HG03045 (cell line): ENCODE measurements around the gene CELSR1.

Source experiments
- ATAC-seq: cut with Tn5 transposase; IDR thresholded peaks from one replicate; pipeline ENCODE4 v1.9.1; 2021; ENCODE audit warnings: mild to moderate bottlenecking, moderate library complexity; ENCODE audit not compliant: unreplicated experiment

Gene CELSR1

GRCh38 chr22:46368871-46369715 is 168.3 kb downstream of the CELSR1 start:
- no peak for ATAC-seq

GRCh38 chr22:46368422-46368821 is 169.0 kb downstream of the CELSR1 start:
- no peak for ATAC-seq

GRCh38 chr22:46367707-46368191 is 169.7 kb downstream of the CELSR1 start:
- ATAC-seq: no peak

- ATAC-seq: no peak
Observed at GRCh38 chr22:46366801-46367706, 170.4 kb downstream of the CELSR1 start.

GRCh38 chr22:46366327-46366731 is 171.1 kb downstream of the CELSR1 start:
- no peak for ATAC-seq

- no peak for ATAC-seq
Observed at GRCh38 chr22:46365166-46365624, 172.2 kb downstream of the CELSR1 start.

GRCh38 chr22:46364341-46365165 is 172.9 kb downstream of the CELSR1 start:
- ATAC-seq: no peak

- no peak for ATAC-seq
Observed at GRCh38 chr22:46363611-46364321, 173.7 kb downstream of the CELSR1 start.

GRCh38 chr22:46362934-46363515 is 174.4 kb downstream of the CELSR1 start:
- ATAC-seq: no peak

- no peak for ATAC-seq
Observed at GRCh38 chr22:46362203-46362933, 175.1 kb downstream of the CELSR1 start.

GRCh38 chr22:46361826-46362202 is 175.6 kb downstream of the CELSR1 start:
- no peak for ATAC-seq

- no peak for ATAC-seq
Observed at GRCh38 chr22:46360891-46361290, 176.5 kb downstream of the CELSR1 start.

GRCh38 chr22:46360097-46360496 is 177.3 kb downstream of the CELSR1 start:
- ATAC-seq: no peak

GRCh38 chr22:46359362-46359761 is 178.1 kb downstream of the CELSR1 start:
- no peak for ATAC-seq

GRCh38 chr22:46358766-46359165 is 178.7 kb downstream of the CELSR1 start:
- ATAC-seq: no peak

GRCh38 chr22:46357711-46358520 is 179.5 kb downstream of the CELSR1 start:
- no peak for ATAC-seq

- no peak for ATAC-seq
Observed at GRCh38 chr22:46356496-46357480, 180.6 kb downstream of the CELSR1 start.
